ENCODE measurements around the gene TBC1D3C. TPM values are rescaled to one million over a fixed set of nuclear protein-coding genes. Genes with fewer than 3 reads are reported as not detected.
A peak's percentile ranks its signal among the peaks of the same experiment; 100 is the strongest.
"Not testable (repeated sequence)": the region's sequence is repeated elsewhere in the genome, so short reads cannot be mapped to it uniquely, and the experiment has no call there.

The TBC1D3C gene
- total RNA-seq, result not detected

DNA sequence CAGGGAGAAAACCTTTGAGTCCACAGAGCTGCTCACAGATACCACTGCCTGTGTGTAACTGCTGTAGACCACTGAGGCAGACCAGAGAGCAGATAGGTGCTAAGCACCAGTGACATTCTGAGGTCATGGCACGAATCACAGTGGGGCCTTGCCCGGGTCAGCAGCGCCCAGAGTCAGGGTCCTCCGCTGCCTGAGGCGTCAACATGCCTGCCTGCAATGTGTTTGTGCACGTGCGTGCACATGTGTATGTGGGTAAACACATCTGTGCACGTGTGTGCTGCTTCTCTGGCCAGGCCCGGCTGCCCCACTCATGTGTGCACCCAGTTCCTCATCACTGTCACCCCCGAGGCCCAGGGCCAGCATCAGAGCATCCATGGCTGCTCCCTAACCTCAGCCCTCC lies at the start of gene TBC1D3C:
TBC1D3C (minus strand) TSS at position 101 of the 400 bp plus-strand sequence. CDS start 1,568 bp downstream, outside the sequence.
- intact Hi-C loops (cut with DNase I); H3K27me3 ChIP-seq; DNase-seq (ENCODE audit: low spot score in 2 of 2); H3K4me1 ChIP-seq; H3K27ac ChIP-seq; H3K36me3 ChIP-seq; H3K9me3 ChIP-seq; H3K4me3 ChIP-seq: not testable (repeated sequence)

DNA sequence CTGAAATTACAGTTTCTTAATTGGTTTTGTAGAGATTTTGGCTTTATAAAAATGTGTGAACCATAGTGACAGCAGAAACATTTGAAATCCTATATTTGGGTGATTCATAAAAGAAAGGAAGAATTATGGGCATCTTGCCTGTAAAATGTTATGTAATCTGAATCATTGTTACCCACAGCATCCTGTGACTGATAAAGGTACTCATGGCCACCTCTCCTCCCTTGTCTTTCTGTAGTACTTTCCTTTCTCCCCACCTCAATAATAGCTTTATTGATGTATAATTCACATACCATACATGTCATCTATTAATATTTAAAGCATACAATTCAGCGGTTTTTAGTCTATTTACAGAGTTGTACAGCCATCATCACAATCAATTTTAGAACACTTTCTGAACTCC lies 30.8 kb upstream of the TBC1D3C start:
- H3K27ac ChIP-seq; intact Hi-C loops (cut with DNase I); H3K4me3 ChIP-seq; DNase-seq (ENCODE audit: low spot score in 2 of 2); H3K27me3 ChIP-seq; H3K9me3 ChIP-seq; H3K36me3 ChIP-seq; H3K4me1 ChIP-seq: not testable (repeated sequence)

DNA sequence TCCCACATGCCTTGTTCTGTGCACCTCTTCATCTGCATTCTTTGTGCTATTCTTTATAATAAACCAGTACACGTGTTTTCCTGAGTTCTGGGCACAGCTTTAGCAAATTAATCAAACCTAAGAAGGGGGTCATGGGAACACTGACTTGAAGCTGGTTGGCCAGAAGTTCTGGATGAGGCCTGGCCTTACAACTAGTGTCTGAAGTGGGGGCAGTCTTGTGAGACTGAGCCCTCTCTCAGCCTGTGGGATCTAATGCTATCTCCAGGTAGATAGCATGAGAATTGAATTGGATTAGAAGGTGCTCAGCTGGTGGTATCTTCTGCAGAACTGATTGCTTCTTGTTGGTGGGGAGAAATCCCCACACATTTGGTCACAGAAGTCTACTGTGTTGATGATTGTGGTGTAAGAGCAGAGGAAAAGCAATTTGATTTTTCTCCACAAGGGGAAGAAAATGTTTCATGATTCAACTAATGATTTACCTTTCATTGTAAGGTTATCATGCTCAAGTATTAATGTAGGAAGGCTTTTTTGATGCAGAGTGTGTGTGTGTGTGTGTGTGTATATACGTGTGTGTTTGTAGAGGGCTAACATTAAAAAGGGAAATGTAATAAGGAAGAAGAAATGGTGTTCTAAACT lies 25.7 kb upstream of the TBC1D3C start:
- H3K4me1 ChIP-seq; H3K27me3 ChIP-seq; H3K9me3 ChIP-seq; intact Hi-C loops (cut with DNase I); H3K4me3 ChIP-seq; H3K27ac ChIP-seq; DNase-seq (ENCODE audit: low spot score in 2 of 2); H3K36me3 ChIP-seq: not testable (repeated sequence)

DNA sequence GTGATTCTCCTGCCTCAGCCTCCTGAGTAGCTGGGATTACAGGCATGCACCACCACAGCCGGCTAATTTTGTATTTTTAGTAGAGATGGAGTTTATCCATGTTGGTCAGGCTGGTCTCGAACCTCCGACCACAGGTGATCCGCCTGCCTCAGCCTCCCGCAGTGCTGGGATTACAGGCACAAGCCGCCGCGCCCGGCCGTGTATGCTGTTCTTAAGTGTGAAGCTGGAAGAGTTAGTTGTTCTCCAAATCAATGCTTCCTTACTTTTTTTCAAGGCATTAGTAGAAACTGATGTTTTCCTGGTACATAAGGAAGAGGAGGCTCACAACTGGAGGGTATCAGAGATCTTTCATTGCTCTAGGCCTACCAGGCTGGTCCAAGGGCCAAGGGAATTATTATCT lies 19.7 kb upstream of the TBC1D3C start:
- intact Hi-C loops (cut with DNase I); H3K36me3 ChIP-seq; H3K4me3 ChIP-seq; H3K27ac ChIP-seq; H3K27me3 ChIP-seq; H3K9me3 ChIP-seq; H3K4me1 ChIP-seq: not testable (repeated sequence)
- peak in 1 of 2 donors; percentile 37 for DNase-seq (ENCODE audit: low spot score in 2 of 2)

DNA sequence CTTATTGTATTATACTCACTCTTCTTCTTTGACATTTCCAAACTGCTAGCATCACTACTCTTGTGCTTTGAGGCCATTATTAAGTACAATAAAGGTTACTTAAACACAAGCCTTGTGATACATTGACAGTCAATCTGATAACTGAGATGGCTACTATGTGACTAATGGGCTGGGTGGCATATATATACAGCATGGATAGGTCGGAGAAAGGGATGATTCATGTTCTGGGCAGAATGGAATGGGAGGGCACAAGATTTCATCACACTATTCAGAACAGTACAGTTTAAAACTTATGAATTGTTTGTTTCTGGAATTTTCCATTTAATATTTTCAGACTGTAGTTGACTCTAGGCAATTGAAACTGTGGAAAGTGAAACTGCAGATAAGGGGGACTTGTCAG lies 18.9 kb upstream of the TBC1D3C start:
- intact Hi-C loops (cut with DNase I); H3K27me3 ChIP-seq; H3K9me3 ChIP-seq; DNase-seq (ENCODE audit: low spot score in 2 of 2); H3K36me3 ChIP-seq; H3K27ac ChIP-seq; H3K4me3 ChIP-seq; H3K4me1 ChIP-seq: not testable (repeated sequence)

Other genes with a start within 250 kb of the TBC1D3C start
- not detected for gene TBC1D3K, start 144.2 kb downstream of the TBC1D3C start, total RNA-seq
- gene TBC1D3L, start 79.6 kb downstream of the TBC1D3C start, total RNA-seq, result 7.7 TPM
- gene TBC1D3D, start 64.7 kb downstream of the TBC1D3C start, total RNA-seq, result not detected
- not detected for gene TBC1D3E, start 59.3 kb upstream of the TBC1D3C start, total RNA-seq
- gene TBC1D3, start 123.9 kb upstream of the TBC1D3C start, total RNA-seq, result not detected
- gene MRPL45, start 228.5 kb upstream of the TBC1D3C start, total RNA-seq, result 27.5 TPM